ENCODE results near the gene BIN2. TPM values are rescaled to one million over a fixed set of nuclear protein-coding genes. Genes with fewer than 3 reads are reported as not detected.

The BIN2 gene
- total RNA-seq, 1 experiment from 2014 or later = 0.20 TPM

GRCh38 chr12:51362747-51363342 lies 38.9 kb upstream of the BIN2 start:
- peak overlapping the region; percentile 80; the same call in 1 of the 2 replicates for H3K27ac Mint-ChIP-seq
- ATAC-seq (no peak), DNase-seq (ENCODE audit: low spot score) (no peak)
- CTCF ChIA-PET = interaction anchor here (0.6 to 3.3 kb wide), 5 partner anchors 9 to 413 kb away, joined by 3 to 12 read pairs (median 4); no protein-coding TSS in a partner anchor
- TF ChIP-seq MYBL2 (CRISPR knock-in tag; IDR thresholded peaks at IDR 0.05) (no peak), FOXK1 (CRISPR knock-in tag; IDR thresholded peaks at IDR 0.05) (no peak), TP53 (CRISPR knock-in tag; IDR thresholded peaks at IDR 0.05) (no peak), ZNF121 (CRISPR knock-in tag; IDR thresholded peaks at IDR 0.05) (peak; percentile 42; the same call in 1 of the 2 replicates)
- POLR2A ChIA-PET = no interaction called here
- H3K9me3 Mint-ChIP-seq = no peaks in the 10 kb centered on the region
- H3K27me3 Mint-ChIP-seq (ENCODE audit: low read depth) = no peaks in the 10 kb centered on the region; the same call in 1 of the 2 replicates
- H3K36me3 Mint-ChIP-seq = peaks cover 6% of the 10 kb centered on the region
- no peaks in the 10 kb centered on the region for H3K4me1 Mint-ChIP-seq
- H3K4me3 Mint-ChIP-seq = no peak overlapping the region

GRCh38 chr12:51362307-51362706 lies 38.3 kb upstream of the BIN2 start:
- TF ChIP-seq ATF3 (CRISPR knock-in tag; conservative IDR thresholded peaks at IDR 0.05) = no peak
- TF ChIP-seq ZNF138 (CRISPR knock-in tag; conservative IDR thresholded peaks at IDR 0.05) = no peak
- TF ChIP-seq PRRX2 (CRISPR knock-in tag; IDR thresholded peaks at IDR 0.05) = no peak
- TF ChIP-seq ZNF425 (CRISPR knock-in tag; conservative IDR thresholded peaks at IDR 0.05) = no peak
- TF ChIP-seq ARID4B (CRISPR knock-in tag; IDR thresholded peaks at IDR 0.05; ENCODE audit: borderline replicate concordance) = no peak
- TF ChIP-seq GRHL2 (CRISPR knock-in tag; IDR thresholded peaks at IDR 0.05; ENCODE audit: insufficient replicate concordance, severe bottlenecking) = no peak
- H3K36me3 Mint-ChIP-seq = peaks cover 3% of the 10 kb centered on the region
- H3K4me1 Mint-ChIP-seq = no peaks in the 10 kb centered on the region
- DNase-seq (ENCODE audit: low spot score) (no peak), ATAC-seq (no peak)
- ChIA-PET CTCF (interaction anchor here (0.5 to 3.3 kb wide), 5 partner anchors 11 to 412 kb away, joined by 3 to 12 read pairs (median 4); no protein-coding TSS in a partner anchor), POLR2A (no interaction called here)
- H3K4me3 Mint-ChIP-seq = no peak overlapping the region
- no peaks in the 10 kb centered on the region; the same call in 1 of the 2 replicates for H3K27me3 Mint-ChIP-seq (ENCODE audit: low read depth)
- H3K9me3 Mint-ChIP-seq = no peaks in the 10 kb centered on the region
- no peak overlapping the region for H3K27ac Mint-ChIP-seq

GRCh38 chr12:51361161-51362016 lies 37.4 kb upstream of the BIN2 start:
- ChIA-PET CTCF (interaction anchor here (0.5 to 3.3 kb wide), 5 partner anchors 10 to 92 kb away, joined by 3 to 12 read pairs (median 4); no protein-coding TSS in a partner anchor), POLR2A (no interaction called here)
- ATAC-seq = no peak
- no peak for DNase-seq (ENCODE audit: low spot score)
- Mint-ChIP-seq H3K36me3 (peaks cover 5% of the 10 kb centered on the region), H3K9me3 (no peaks in the 10 kb centered on the region), H3K4me3 (no peak overlapping the region), H3K4me1 (no peaks in the 10 kb centered on the region), H3K27me3 (ENCODE audit: low read depth) (no peaks in the 10 kb centered on the region; the same call in 1 of the 2 replicates), H3K27ac (no peak overlapping the region)
- no peak for TF ChIP-seq RELA (CRISPR knock-in tag; IDR thresholded peaks at IDR 0.05; ENCODE audit: borderline replicate concordance)
- TF ChIP-seq ZNF219 (CRISPR knock-in tag; IDR thresholded peaks at IDR 0.05; ENCODE audit: borderline replicate concordance) = no peak
- no peak for TF ChIP-seq GABPB1 (CRISPR knock-in tag; IDR thresholded peaks at IDR 0.05)
- no peak for TF ChIP-seq ARID4B (CRISPR knock-in tag; IDR thresholded peaks at IDR 0.05; ENCODE audit: borderline replicate concordance)
- TF ChIP-seq ZNF317 (CRISPR knock-in tag; IDR thresholded peaks at IDR 0.05; ENCODE audit: borderline replicate concordance, low read depth) = no peak
- no peak for TF ChIP-seq NFYB (CRISPR knock-in tag; conservative IDR thresholded peaks at IDR 0.05; ENCODE audit: low read depth)
- no peak for TF ChIP-seq ZNF232 (CRISPR knock-in tag; IDR thresholded peaks at IDR 0.05)

Measured in WTC11 (cell line).